HepG2 (cell line): ENCODE results near the gene RGS14. TPM values are rescaled to one million over a fixed set of nuclear protein-coding genes. Genes with fewer than 3 reads are reported as not detected.
A peak's percentile ranks its signal among the peaks of the same experiment; 100 is the strongest.

Experiments used
- AGO2 ChIP-seq: fragments of 200-400 bp; formaldehyde crosslinking; optimal IDR thresholded peaks from 2 replicates; pipeline ENCODE3; 2017; ENCODE audit warnings: mild to moderate bottlenecking, low read depth, low read length, moderate library complexity
- CC2D1A ChIP-seq: sonication (generic); formaldehyde crosslinking; IDR thresholded peaks from 2 replicates; pipeline ENCODE4 v1.8.1; 2023; ENCODE audit warnings: mild to moderate bottlenecking, missing genetic modification reagents
- CERS6 ChIP-seq: sonication (generic); formaldehyde crosslinking; IDR thresholded peaks from 2 replicates; pipeline ENCODE4 v1.5.0; 2020; ENCODE audit warnings: missing genetic modification reagents
- E2F5 ChIP-seq: sonication (generic); formaldehyde crosslinking; conservative IDR thresholded peaks from 2 replicates; pipeline ENCODE4 v1.4.0; 2020; ENCODE audit warnings: missing genetic modification reagents
- ELF3 ChIP-seq: IDR thresholded peaks from 2 replicates; pipeline ENCODE4 v1.6.1; 2016; ENCODE audit warnings: missing genetic modification reagents, missing compliant biosample characterization
- ETS1 ChIP-seq: sonication (generic); formaldehyde crosslinking; IDR thresholded peaks from 2 replicates; pipeline ENCODE4 v1.4.0; 2020; ENCODE audit warnings: missing genetic modification reagents
- HNRNPK ChIP-seq: fragments of 200-400 bp; formaldehyde crosslinking; IDR thresholded peaks from 2 replicates; pipeline ENCODE4 v1.6.1; 2018; ENCODE audit warnings: low read length, low read depth, moderate library complexity, mild to moderate bottlenecking; ENCODE audit not compliant: poor library complexity, severe bottlenecking
- HOXA7 ChIP-seq: sonication (generic); formaldehyde crosslinking; IDR thresholded peaks from 2 replicates; pipeline ENCODE4 v1.8.1; 2022; ENCODE audit warnings: mild to moderate bottlenecking, missing genetic modification reagents, moderate library complexity
- NR2C2 ChIP-seq: sonication (generic); formaldehyde crosslinking; IDR thresholded peaks from 2 replicates; pipeline ENCODE4 v1.4.0; 2020; ENCODE audit warnings: missing genetic modification reagents, mild to moderate bottlenecking, moderate library complexity, borderline replicate concordance
- PAX8 ChIP-seq: sonication (generic); formaldehyde crosslinking; IDR thresholded peaks from 2 replicates; pipeline ENCODE4 v1.8.0; 2022; ENCODE audit warnings: mild to moderate bottlenecking, missing genetic modification reagents, borderline replicate concordance
- PHF20 ChIP-seq: sonication (generic); formaldehyde crosslinking; IDR thresholded peaks from 2 replicates; pipeline ENCODE4 v1.5.0; 2020; ENCODE audit warnings: mild to moderate bottlenecking, missing genetic modification reagents
- RCOR2 ChIP-seq: IDR thresholded peaks from 2 replicates; pipeline ENCODE4 v1.6.1; 2016; ENCODE audit warnings: missing biosample characterization, missing genetic modification reagents
- RNF2 ChIP-seq: fragments of 450-650 bp; conservative IDR thresholded peaks from 2 replicates; pipeline ENCODE4 v1.6.1; 2016; ENCODE audit warnings: low read depth
- SNAPC5 ChIP-seq: sonication (generic); formaldehyde crosslinking; IDR thresholded peaks from 2 replicates; pipeline ENCODE4 v1.8.1; 2023; ENCODE audit warnings: mild to moderate bottlenecking, missing genetic modification reagents, borderline replicate concordance
- SP1 ChIP-seq, 2 experiments: fragments of 450-650 bp in 1 of 2; sonication (generic) in 1 of 2; formaldehyde crosslinking in 1 of 2; IDR thresholded peaks; 2 replicates each; pipeline versions ENCODE4 v1.4.0 to v1.6.1; 2016 to 2020; ENCODE audit warnings: missing genetic modification reagents in 1 of 2
- TBX3 ChIP-seq: fragments of 450-650 bp; IDR thresholded peaks from 2 replicates; pipeline ENCODE4 v1.6.1; 2017; ENCODE audit warnings: antibody characterized with exemption, mild to moderate bottlenecking, inconsistent platforms, borderline replicate concordance
- TCF12 ChIP-seq, 2 experiments: fragments of 450-650 bp in 1 of 2; sonication (generic) in 1 of 2; formaldehyde crosslinking in 1 of 2; IDR thresholded peaks; 2 replicates each; pipeline versions ENCODE4 v1.6.1 to v1.8.0; 2017 to 2022; ENCODE audit warnings: antibody characterized with exemption in 1 of 2, mild to moderate bottlenecking in 1 of 2, missing genetic modification reagents in 1 of 2, moderate library complexity in 1 of 2
- TSC22D2 ChIP-seq: sonication (generic); formaldehyde crosslinking; IDR thresholded peaks from 2 replicates; pipeline ENCODE4 v1.5.1; 2020; ENCODE audit warnings: missing genetic modification reagents, mild to moderate bottlenecking, borderline replicate concordance
- YEATS2 ChIP-seq: sonication (generic); formaldehyde crosslinking; IDR thresholded peaks from 2 replicates; pipeline ENCODE4 v1.4.0; 2020; ENCODE audit warnings: missing genetic modification reagents, borderline replicate concordance
- ZNF296 ChIP-seq: sonication (generic); formaldehyde crosslinking; conservative IDR thresholded peaks from 2 replicates; pipeline ENCODE4 v1.5.0; 2020; ENCODE audit warnings: mild to moderate bottlenecking, missing genetic modification reagents
- ZNF513 ChIP-seq: sonication (generic); formaldehyde crosslinking; conservative IDR thresholded peaks from 2 replicates; pipeline ENCODE4 v1.5.0; 2020; ENCODE audit warnings: missing genetic modification reagents
- ZNF766 ChIP-seq: sonication (generic); formaldehyde crosslinking; IDR thresholded peaks from 2 replicates; pipeline ENCODE4 v1.5.0; 2020; ENCODE audit warnings: missing genetic modification reagents, borderline replicate concordance
- ZSCAN12 ChIP-seq: sonication (generic); formaldehyde crosslinking; IDR thresholded peaks from 2 replicates; pipeline ENCODE4 v1.9.0; 2021; ENCODE audit warnings: mild to moderate bottlenecking, missing genetic modification reagents
- polyA plus RNA-seq, 8 experiments: library from polyadenylated mRNA; depleted of rRNA in 3 of 8; stranded (reverse) in 7 of 8; unstranded in 1 of 8; fragments of >200 nt; fragmentation: Illumina TruSeq in 4 of 8; extraction: Trizol in 4 of 8; gene quantifications; 2 replicates each; pipeline versions ENCODE4 v1.2.1 to v1.2.3, GENCODE V29; 2011 to 2016; ENCODE audit warnings: low read depth in 4 of 8, missing spikeins in 1 of 8, mixed read lengths in 1 of 8; ENCODE audit not compliant: insufficient read depth in 1 of 8
- total RNA-seq, 5 experiments: library from RNA; depleted of rRNA; stranded (reverse); fragments of >200 nt; fragmentation: Illumina TruSeq; extraction: Trizol; gene quantifications; 2 replicates each; pipeline ENCODE4 v1.2.3, GENCODE V29; 2016; ENCODE audit warnings: low read depth in 1 of 5
- TF ChIP-seq, protein P1 (sequence below): sonication (generic); formaldehyde crosslinking; IDR thresholded peaks from 2 replicates; pipeline ENCODE4 v1.8.0; 2022; ENCODE audit warnings: mild to moderate bottlenecking, missing genetic modification reagents, borderline replicate concordance

Gene RGS14
- total and polyA plus RNA-seq, 2 of the 13 experiments (the other 11 are each of a cell fraction or from before 2014, with no cell fraction given): 11.1 to 17.2 TPM

- TF ChIP-seq RCOR2 (CRISPR knock-in tag): 0 out of 2 replicates have a peak, but pooled peaks have one; percentile 14
- no peak for TF ChIP-seq CERS6 (CRISPR knock-in tag)
- no peak for TF ChIP-seq RNF2
- TF ChIP-seq SNAPC5 (CRISPR knock-in tag): no peak
- TF ChIP-seq HOXA7 (CRISPR knock-in tag): no peak
- no peak for TF ChIP-seq PAX8 (CRISPR knock-in tag)
- no peak for TF ChIP-seq SP1 (IDR thresholded peaks at IDR 0.05)
- TF ChIP-seq SP1 (CRISPR knock-in tag; IDR thresholded peaks at IDR 0.05): no peak
- no peak for TF ChIP-seq ZNF766 (CRISPR knock-in tag)
- TF ChIP-seq PHF20 (CRISPR knock-in tag): no peak
- TF ChIP-seq YEATS2: no peak
- TF ChIP-seq E2F5 (CRISPR knock-in tag): no peak
- TF ChIP-seq, protein P1, sequence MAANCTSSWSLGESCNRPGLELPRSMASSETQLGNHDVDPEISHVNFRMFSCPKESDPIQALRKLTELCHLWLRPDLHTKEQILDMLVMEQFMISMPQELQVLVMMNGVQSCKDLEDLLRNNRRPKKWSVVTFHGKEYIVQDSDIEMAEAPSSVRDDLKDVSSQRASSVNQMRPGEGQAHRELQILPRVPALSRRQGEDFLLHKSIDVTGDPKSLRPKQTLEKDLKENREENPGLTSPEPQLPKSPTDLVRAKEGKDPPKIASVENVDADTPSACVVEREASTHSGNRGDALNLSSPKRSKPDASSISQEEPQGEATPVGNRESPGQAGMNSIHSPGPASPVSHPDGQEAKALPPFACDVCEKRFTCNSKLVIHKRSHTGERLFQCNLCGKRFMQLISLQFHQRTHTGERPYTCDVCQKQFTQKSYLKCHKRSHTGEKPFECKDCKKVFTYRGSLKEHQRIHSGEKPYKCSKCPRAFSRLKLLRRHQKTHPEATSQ (CRISPR knock-in tag): no peak
- no peak for TF ChIP-seq AGO2
- TF ChIP-seq ZNF296 (CRISPR knock-in tag): no peak
- peak; percentile 38; the same call in 1 of the 2 replicates for TF ChIP-seq ELF3 (CRISPR knock-in tag)
- no peak for TF ChIP-seq ZNF513 (CRISPR knock-in tag)
- no peak for TF ChIP-seq ZSCAN12
- TF ChIP-seq CC2D1A (CRISPR knock-in tag): no peak
- TF ChIP-seq TSC22D2: no peak
- no peak for TF ChIP-seq TCF12 (IDR thresholded peaks at IDR 0.05)
- no peak for TF ChIP-seq TCF12 (CRISPR knock-in tag; IDR thresholded peaks at IDR 0.05)
- TF ChIP-seq HNRNPK: no peak
- no peak for TF ChIP-seq ETS1 (CRISPR knock-in tag)
- peak; percentile 33; the same call in 1 of the 2 replicates for TF ChIP-seq NR2C2
- no peak for TF ChIP-seq TBX3
Observed at GRCh38 chr5:177325868-177326381, 31.8 kb upstream of the RGS14 start (continued).
